Measurements from ENCODE around the gene GRM8. TPM values are rescaled to one million over a fixed set of nuclear protein-coding genes. Genes with fewer than 3 reads are reported as not detected.

GRM8 gene
- total and polyA plus RNA-seq, 4 donors, result 0.28 to 4.9 (median 2.8) TPM

DNA sequence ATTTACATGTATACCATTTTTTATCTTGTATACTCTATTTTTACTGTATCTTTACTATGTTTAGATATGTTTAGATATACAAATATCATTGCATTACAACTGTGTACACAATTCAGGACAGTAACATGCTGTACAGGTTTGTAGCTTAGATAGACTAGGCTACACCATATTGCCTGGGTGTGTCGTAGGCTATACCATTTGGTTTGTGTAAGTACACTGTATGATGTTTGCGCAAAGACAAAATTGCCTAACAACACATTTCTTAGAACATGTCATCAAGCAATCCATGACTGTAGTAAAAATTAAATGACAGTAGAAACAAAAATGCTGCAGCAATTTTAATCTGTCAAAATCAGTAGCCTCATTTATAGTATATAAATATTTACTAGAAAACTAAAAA, 812.2 kb downstream of the GRM8 start:
- no peak for TF ChIP-seq JUND (IDR thresholded peaks at IDR 0.05)
- TF ChIP-seq, protein P1, sequence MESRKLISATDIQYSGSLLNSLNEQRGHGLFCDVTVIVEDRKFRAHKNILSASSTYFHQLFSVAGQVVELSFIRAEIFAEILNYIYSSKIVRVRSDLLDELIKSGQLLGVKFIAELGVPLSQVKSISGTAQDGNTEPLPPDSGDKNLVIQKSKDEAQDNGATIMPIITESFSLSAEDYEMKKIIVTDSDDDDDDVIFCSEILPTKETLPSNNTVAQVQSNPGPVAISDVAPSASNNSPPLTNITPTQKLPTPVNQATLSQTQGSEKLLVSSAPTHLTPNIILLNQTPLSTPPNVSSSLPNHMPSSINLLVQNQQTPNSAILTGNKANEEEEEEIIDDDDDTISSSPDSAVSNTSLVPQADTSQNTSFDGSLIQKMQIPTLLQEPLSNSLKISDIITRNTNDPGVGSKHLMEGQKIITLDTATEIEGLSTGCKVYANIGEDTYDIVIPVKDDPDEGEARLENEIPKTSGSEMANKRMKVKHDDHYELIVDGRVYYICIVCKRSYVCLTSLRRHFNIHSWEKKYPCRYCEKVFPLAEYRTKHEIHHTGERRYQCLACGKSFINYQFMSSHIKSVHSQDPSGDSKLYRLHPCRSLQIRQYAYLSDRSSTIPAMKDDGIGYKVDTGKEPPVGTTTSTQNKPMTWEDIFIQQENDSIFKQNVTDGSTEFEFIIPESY (IDR thresholded peaks at IDR 0.05), result no peak
- TF ChIP-seq, protein P2, sequence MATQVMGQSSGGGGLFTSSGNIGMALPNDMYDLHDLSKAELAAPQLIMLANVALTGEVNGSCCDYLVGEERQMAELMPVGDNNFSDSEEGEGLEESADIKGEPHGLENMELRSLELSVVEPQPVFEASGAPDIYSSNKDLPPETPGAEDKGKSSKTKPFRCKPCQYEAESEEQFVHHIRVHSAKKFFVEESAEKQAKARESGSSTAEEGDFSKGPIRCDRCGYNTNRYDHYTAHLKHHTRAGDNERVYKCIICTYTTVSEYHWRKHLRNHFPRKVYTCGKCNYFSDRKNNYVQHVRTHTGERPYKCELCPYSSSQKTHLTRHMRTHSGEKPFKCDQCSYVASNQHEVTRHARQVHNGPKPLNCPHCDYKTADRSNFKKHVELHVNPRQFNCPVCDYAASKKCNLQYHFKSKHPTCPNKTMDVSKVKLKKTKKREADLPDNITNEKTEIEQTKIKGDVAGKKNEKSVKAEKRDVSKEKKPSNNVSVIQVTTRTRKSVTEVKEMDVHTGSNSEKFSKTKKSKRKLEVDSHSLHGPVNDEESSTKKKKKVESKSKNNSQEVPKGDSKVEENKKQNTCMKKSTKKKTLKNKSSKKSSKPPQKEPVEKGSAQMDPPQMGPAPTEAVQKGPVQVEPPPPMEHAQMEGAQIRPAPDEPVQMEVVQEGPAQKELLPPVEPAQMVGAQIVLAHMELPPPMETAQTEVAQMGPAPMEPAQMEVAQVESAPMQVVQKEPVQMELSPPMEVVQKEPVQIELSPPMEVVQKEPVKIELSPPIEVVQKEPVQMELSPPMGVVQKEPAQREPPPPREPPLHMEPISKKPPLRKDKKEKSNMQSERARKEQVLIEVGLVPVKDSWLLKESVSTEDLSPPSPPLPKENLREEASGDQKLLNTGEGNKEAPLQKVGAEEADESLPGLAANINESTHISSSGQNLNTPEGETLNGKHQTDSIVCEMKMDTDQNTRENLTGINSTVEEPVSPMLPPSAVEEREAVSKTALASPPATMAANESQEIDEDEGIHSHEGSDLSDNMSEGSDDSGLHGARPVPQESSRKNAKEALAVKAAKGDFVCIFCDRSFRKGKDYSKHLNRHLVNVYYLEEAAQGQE (IDR thresholded peaks at IDR 0.05), result no peak
- no peaks in the 10 kb centered on the region for H3K9me3 ChIP-seq (ENCODE audit: control insufficient read depth in 4 of 4, low read length in 3 of 4)
- no peak overlapping the region for H3K27ac ChIP-seq (ENCODE audit: low read depth in 1 of 2, low read length in 2 of 2)
- no peak overlapping the region for H3K9ac ChIP-seq (ENCODE audit: low read depth in 1 of 2, low read length in 2 of 2)
- DNase-seq (ENCODE audit: low spot score), result no peak
- H3K4me3 ChIP-seq (ENCODE audit: low read depth in 1 of 3, low read length in 3 of 3), result no peak overlapping the region
- WGBS, result 88% methylated on average over 2 of the region's 2 CpGs
- H3K4me1 ChIP-seq (ENCODE audit: control insufficient read depth in 4 of 4, insufficient read depth in 4 of 4, low read length in 3 of 4), result no peaks in the 10 kb centered on the region
- no peaks in the 10 kb centered on the region for H3K27me3 ChIP-seq (ENCODE audit: control insufficient read depth in 4 of 4, insufficient read depth in 4 of 4, low read length in 3 of 4)
- H3K36me3 ChIP-seq (ENCODE audit: control insufficient read depth in 4 of 4, insufficient read depth in 3 of 4, low read depth in 1 of 4, low read length in 3 of 4), result peaks cover 0 to 1% (median 0%) of the 10 kb centered on the region in 4 donors

DNA sequence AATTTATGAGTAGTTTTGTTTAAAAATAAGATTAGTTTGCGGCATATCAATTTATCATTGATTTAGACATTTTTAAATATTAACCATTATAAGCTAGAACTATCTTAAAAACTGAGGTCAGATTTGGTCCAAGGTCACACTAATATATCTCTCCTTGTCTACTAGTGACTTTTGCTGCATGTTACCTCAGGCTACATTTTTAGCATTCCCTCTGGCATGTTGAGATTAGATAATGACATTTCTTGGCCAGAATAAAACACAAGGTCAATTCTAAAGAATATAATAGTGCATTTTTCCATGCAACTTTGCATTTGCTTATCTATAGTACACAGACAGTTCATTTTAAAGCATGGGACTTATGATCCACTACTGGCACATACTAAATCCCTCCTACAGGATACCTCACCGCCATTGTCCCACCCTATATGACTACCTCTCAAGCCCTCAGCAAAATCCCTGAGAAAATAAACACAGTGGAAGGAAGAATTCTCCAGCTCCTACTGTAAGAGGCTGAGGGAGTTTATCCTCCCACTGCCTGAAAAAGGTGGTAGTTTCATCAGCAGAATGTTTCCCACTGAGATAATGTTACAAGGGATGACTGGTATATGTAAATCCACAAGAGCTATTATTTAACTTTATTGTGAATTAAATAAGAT, 816.4 kb downstream of the GRM8 start:
- no peak for TF ChIP-seq FOXA1 (IDR thresholded peaks at IDR 0.05)
- no peak for DNase-seq (ENCODE audit: low spot score)
- H3K9me3 ChIP-seq (ENCODE audit: control insufficient read depth in 4 of 4, low read length in 3 of 4), result no peaks in the 10 kb centered on the region
- H3K27ac ChIP-seq (ENCODE audit: low read depth in 1 of 2, low read length in 2 of 2), result no peak overlapping the region
- H3K4me3 ChIP-seq (ENCODE audit: low read depth in 1 of 3, low read length in 3 of 3), result no peak overlapping the region
- 72% methylated on average over 2 of the region's 2 CpGs for WGBS
- H3K9ac ChIP-seq (ENCODE audit: low read depth in 1 of 2, low read length in 2 of 2), result no peak overlapping the region
- no peaks in the 10 kb centered on the region for H3K4me1 ChIP-seq (ENCODE audit: control insufficient read depth in 4 of 4, insufficient read depth in 4 of 4, low read length in 3 of 4)
- no peaks in the 10 kb centered on the region for H3K27me3 ChIP-seq (ENCODE audit: control insufficient read depth in 4 of 4, insufficient read depth in 4 of 4, low read length in 3 of 4)
- no peaks in the 10 kb centered on the region for H3K36me3 ChIP-seq (ENCODE audit: control insufficient read depth in 4 of 4, insufficient read depth in 3 of 4, low read depth in 1 of 4, low read length in 3 of 4)

DNA sequence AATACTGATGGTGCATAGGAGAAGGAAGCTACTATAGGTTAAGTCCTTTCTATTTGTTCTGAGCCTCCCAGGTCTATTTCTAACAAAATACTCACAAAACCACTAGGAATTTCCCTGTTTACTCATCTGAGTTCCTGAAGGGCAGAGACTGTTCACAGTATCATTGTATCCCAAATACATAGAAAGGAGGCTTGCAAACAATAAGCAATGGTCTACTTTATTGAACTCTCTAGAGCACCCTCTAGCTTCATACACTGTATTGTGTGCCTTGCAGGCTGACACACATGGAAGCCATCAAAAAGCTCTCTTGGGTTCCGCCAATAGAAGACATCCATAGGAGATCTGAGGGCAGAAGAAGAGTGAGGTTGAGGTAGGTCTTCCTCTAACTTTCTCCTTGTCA, 826.1 kb downstream of the GRM8 start:
- 92% methylated on average over 1 of the region's 1 CpG for WGBS
- TF ChIP-seq, protein P1 (IDR thresholded peaks at IDR 0.05), result no peak
- TF ChIP-seq TAF1 (conservative IDR thresholded peaks at IDR 0.05), result no peak

More for the DNA sequence above, 826.1 kb downstream of the GRM8 start:
- no peaks in the 10 kb centered on the region for H3K36me3 ChIP-seq (ENCODE audit: control insufficient read depth in 4 of 4, insufficient read depth in 3 of 4, low read depth in 1 of 4, low read length in 3 of 4)
- H3K27me3 ChIP-seq (ENCODE audit: control insufficient read depth in 4 of 4, insufficient read depth in 4 of 4, low read length in 3 of 4), result no peaks in the 10 kb centered on the region
- H3K9ac ChIP-seq (ENCODE audit: low read depth in 1 of 2, low read length in 2 of 2), result no peak overlapping the region
- no peak overlapping the region for H3K27ac ChIP-seq (ENCODE audit: low read depth in 1 of 2, low read length in 2 of 2)
- DNase-seq (ENCODE audit: low spot score), result no peak
- H3K9me3 ChIP-seq (ENCODE audit: control insufficient read depth in 4 of 4, low read length in 3 of 4), result no peaks in the 10 kb centered on the region
- no peak overlapping the region for H3K4me3 ChIP-seq (ENCODE audit: low read depth in 1 of 3, low read length in 3 of 3)
- H3K4me1 ChIP-seq (ENCODE audit: control insufficient read depth in 4 of 4, insufficient read depth in 4 of 4, low read length in 3 of 4), result no peaks in the 10 kb centered on the region
